ENCODE measurements around the gene NEUROD6. TPM values are rescaled to one million over a fixed set of nuclear protein-coding genes. Genes with fewer than 3 reads are reported as not detected.

NEUROD6 gene
- total RNA-seq, 1 donor: not detected

GRCh38 chr7:31335884-31336201, 4.7 kb downstream of the NEUROD6 start:
- H3K4me3 ChIP-seq (ENCODE audit: low read depth, low read length): no peak overlapping the region
- DNase-seq (ENCODE audit: low read depth): no peak
- TF ChIP-seq, protein P1, sequence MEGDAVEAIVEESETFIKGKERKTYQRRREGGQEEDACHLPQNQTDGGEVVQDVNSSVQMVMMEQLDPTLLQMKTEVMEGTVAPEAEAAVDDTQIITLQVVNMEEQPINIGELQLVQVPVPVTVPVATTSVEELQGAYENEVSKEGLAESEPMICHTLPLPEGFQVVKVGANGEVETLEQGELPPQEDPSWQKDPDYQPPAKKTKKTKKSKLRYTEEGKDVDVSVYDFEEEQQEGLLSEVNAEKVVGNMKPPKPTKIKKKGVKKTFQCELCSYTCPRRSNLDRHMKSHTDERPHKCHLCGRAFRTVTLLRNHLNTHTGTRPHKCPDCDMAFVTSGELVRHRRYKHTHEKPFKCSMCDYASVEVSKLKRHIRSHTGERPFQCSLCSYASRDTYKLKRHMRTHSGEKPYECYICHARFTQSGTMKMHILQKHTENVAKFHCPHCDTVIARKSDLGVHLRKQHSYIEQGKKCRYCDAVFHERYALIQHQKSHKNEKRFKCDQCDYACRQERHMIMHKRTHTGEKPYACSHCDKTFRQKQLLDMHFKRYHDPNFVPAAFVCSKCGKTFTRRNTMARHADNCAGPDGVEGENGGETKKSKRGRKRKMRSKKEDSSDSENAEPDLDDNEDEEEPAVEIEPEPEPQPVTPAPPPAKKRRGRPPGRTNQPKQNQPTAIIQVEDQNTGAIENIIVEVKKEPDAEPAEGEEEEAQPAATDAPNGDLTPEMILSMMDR (IDR thresholded peaks at IDR 0.05; ENCODE audit: insufficient read depth, low read depth, low read length): no peak

DNA sequence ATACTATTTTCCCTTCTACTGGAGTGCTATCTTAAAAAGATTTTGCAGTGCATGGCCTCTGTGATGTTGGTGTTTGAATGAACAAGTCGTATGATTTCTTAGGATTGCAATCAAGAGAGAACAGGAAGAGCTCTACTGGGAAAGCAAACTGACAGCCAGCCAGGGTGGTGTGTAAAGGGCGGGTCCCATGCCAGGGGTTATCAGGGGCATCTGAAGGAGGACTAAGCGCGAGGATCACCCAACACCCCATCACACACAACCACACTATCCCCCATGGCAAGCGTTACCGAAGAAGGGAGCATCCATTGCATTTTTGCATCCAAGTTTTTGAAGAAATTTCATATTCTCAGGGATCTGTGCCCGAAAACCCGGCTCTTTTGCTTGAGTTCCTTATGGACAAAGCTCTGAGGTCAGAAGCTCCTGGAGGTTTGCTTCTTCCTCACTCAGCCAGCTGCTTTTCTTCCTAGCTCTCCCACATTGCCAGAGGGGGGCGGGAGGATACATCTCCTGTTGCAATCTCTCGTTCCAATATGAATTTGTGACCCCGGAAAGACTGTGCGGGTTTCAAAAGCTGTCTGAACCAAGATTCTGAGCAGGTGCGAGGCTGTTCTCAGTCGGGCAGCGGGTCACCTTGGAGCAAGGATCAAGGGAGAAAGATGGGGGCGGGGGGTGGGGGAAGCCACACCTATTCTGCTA, 5.2 kb downstream of the NEUROD6 start:
- TF ChIP-seq, protein P1 (IDR thresholded peaks at IDR 0.05; ENCODE audit: insufficient read depth, low read depth, low read length): no peak
- no peak overlapping the region for H3K4me3 ChIP-seq (ENCODE audit: low read depth, low read length)
- DNase-seq (ENCODE audit: low read depth): no peak

GRCh38 chr7:31333291-31333690, 7.2 kb downstream of the NEUROD6 start:
- TF ChIP-seq, protein P1 (IDR thresholded peaks at IDR 0.05; ENCODE audit: insufficient read depth, low read depth, low read length): no peak
- no peak for DNase-seq (ENCODE audit: low read depth)
- H3K4me3 ChIP-seq (ENCODE audit: low read depth, low read length): no peak overlapping the region

DNA sequence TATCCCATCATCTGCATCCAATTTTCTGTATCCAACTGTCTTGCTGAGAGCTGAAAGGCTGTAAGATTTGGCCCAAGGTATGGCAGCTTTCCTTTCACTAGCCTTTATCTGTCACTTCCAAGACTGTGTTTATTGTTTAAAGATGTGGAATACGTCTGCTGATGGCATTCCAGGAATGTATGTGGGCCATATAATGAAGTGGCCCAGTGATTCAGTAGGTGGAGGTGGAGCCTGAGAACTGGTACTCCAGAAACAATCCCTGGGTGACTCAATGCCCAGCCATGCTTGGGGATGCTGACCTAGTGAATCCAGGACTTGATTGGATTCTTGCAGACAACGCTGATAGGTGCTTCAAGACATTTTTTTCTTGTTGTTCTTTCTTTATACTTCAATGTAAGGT, 13.5 kb downstream of the NEUROD6 start:
- TF ChIP-seq, protein P1 (IDR thresholded peaks at IDR 0.05; ENCODE audit: insufficient read depth, low read depth, low read length): no peak
- no peak for DNase-seq (ENCODE audit: low read depth)
- H3K4me3 ChIP-seq (ENCODE audit: low read depth, low read length): no peak overlapping the region

- TF ChIP-seq, protein P1 (IDR thresholded peaks at IDR 0.05; ENCODE audit: insufficient read depth, low read depth, low read length): no peak
- no peak for DNase-seq (ENCODE audit: low read depth)
- H3K4me3 ChIP-seq (ENCODE audit: low read depth, low read length): no peak overlapping the region
Observed at GRCh38 chr7:31326416-31326815, 14.1 kb downstream of the NEUROD6 start.

DNA sequence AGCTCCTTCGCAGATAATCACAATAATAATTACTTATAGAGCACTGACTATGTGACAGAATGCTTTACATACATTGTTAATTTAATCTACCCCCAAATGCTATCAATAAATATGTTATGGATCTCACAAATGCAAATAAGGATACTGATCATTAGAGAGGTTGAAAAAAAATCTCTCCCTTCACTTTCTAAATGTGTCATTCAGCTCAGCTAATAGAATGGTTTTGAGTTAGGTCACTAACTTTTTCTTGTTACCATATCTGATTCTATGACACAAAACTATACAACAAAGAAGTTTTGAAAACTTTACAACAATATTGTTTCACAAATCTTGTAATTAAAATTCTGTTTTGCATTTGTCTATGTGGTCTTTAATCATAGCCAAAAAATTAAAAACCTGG, 17.4 kb downstream of the NEUROD6 start:
- DNase-seq (ENCODE audit: low read depth): no peak
- H3K4me3 ChIP-seq (ENCODE audit: low read depth, low read length): no peak overlapping the region
- TF ChIP-seq, protein P1 (IDR thresholded peaks at IDR 0.05; ENCODE audit: insufficient read depth, low read depth, low read length): no peak

DNA sequence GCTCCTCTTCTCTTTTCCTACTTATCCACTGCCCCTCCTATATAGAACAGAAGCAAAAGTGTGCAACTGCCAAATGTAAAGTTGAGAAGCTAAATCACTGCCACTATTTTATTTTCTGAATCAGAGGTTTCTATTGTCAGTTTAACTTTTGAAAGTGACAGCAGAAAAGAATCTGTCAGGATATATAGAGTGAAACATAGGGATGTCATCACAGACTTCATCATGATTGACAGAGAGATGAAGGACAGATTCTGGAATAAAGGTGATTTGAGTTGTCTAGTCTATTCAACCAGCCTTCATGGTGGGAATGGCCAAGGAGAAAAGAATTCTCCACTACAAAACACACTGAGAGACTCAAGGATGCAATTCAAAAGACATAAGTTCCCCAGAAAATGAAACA, 19.9 kb downstream of the NEUROD6 start:
- TF ChIP-seq, protein P1 (IDR thresholded peaks at IDR 0.05; ENCODE audit: insufficient read depth, low read depth, low read length): no peak
- no peak overlapping the region for H3K4me3 ChIP-seq (ENCODE audit: low read depth, low read length)
- DNase-seq (ENCODE audit: low read depth): no peak

All from fibroblast of villous mesenchyme (primary cell).